Endothelial cell of umbilical vein (primary cell): Measurements from ENCODE around the gene FMN1. TPM values are rescaled to one million over a fixed set of nuclear protein-coding genes. Genes with fewer than 3 reads are reported as not detected.

ENCODE experiments used
- BruUV-seq: library from RNA; stranded (reverse); fragments of 400-500 nt; replicated peaks from 2 replicates; lab custom pipeline; 2021; lab: Mats Ljungman, UMichigan
- CTCF ChIA-PET: fragments of 300-600, 350-600 bp; sonication (Branson Sonifier 250); formaldehyde crosslinking; loops from one replicate; lab custom pipeline; 2021; ENCODE audit warnings: antibody characterized with exemption, inconsistent platforms; lab: Charles Lee
- POLR2A ChIA-PET: fragments of 300-600, 350-600 bp; sonication (Branson Sonifier 250); formaldehyde crosslinking; loops from one replicate; lab custom pipeline; 2021; ENCODE audit warnings: antibody characterized with exemption, inconsistent platforms; lab: Charles Lee
- DNase-seq: peaks from one replicate; pipeline ENCODE4 v3.0.0-alpha.2; 2011; ENCODE audit warnings: low read depth, low spot score
- FAIRE-seq: peaks from 2 replicates; lab custom pipeline; 2011; peaks lifted over from hg19 to GRCh38; lab: Jason Lieb, UNC
- H2AFZ ChIP-seq: 2 replicates; pipeline ENCODE4 v1.6.0; 2012; ENCODE audit warnings: low read depth, low read length, control low read depth, inconsistent platforms
- H3K27ac ChIP-seq: 2 replicates; pipeline ENCODE4 v1.5.1; 2011; ENCODE audit warnings: low read depth, mild to moderate bottlenecking, control low read depth, low read length, moderate library complexity; ENCODE audit not compliant: insufficient read depth
- H3K27me3 ChIP-seq, 2 experiments: 2 replicates each; pipeline versions ENCODE4 v1.6.0 to v1.6.1; 2011; ENCODE audit warnings: low read length in 2 of 2, mixed read lengths in 1 of 2; ENCODE audit not compliant: control insufficient read depth in 2 of 2, insufficient read depth in 2 of 2
- H3K36me3 ChIP-seq, 2 experiments: 2 replicates in 1 of 2; 3 replicates in 1 of 2; pipeline ENCODE4 v1.5.1; 2011; ENCODE audit warnings: low read length in 2 of 2, mild to moderate bottlenecking in 1 of 2, moderate library complexity in 1 of 2; ENCODE audit not compliant: control insufficient read depth in 2 of 2, insufficient read depth in 2 of 2; ENCODE audit errors: extremely low read depth in 1 of 2
- H3K4me1 ChIP-seq: 3 replicates; pipeline ENCODE4 v1.5.1; 2011; ENCODE audit warnings: mild to moderate bottlenecking, low read length; ENCODE audit not compliant: control insufficient read depth, insufficient read depth; ENCODE audit errors: extremely low read depth
- H3K4me2 ChIP-seq: 2 replicates; pipeline ENCODE4 v1.6.1; 2011; ENCODE audit warnings: low read length, control low read depth, mixed read lengths; ENCODE audit not compliant: insufficient read depth
- H3K4me3 ChIP-seq, 3 experiments: fragments of 200-600 bp in 1 of 3; sonication (generic), shearing (Covaris generic) in 1 of 3; replicated peaks in 1 of 3; 2 replicates each; pipeline ENCODE4 v1.5.1; 2011 to 2016; ENCODE audit warnings: control low read depth in 3 of 3, low read length in 3 of 3, mild to moderate bottlenecking in 2 of 3, inconsistent platforms in 1 of 3, low read depth in 1 of 3, moderate library complexity in 1 of 3; ENCODE audit not compliant: insufficient read depth in 1 of 3
- H3K79me2 ChIP-seq: 2 replicates; pipeline ENCODE4 v1.6.0; 2012; ENCODE audit warnings: low read length, inconsistent platforms; ENCODE audit not compliant: control insufficient read depth, insufficient read depth
- H3K9ac ChIP-seq: replicated peaks from 2 replicates; pipeline ENCODE3; 2011; ENCODE audit warnings: low read length, control low read depth; ENCODE audit not compliant: insufficient read depth; ENCODE audit errors: extremely low read depth
- H3K9me1 ChIP-seq: replicated peaks from 3 replicates; pipeline ENCODE4 v1.6.0; 2011; ENCODE audit warnings: mild to moderate bottlenecking, low read length; ENCODE audit not compliant: control insufficient read depth, insufficient read depth; ENCODE audit errors: extremely low read depth
- H3K9me3 ChIP-seq: replicated peaks from 2 replicates; pipeline ENCODE4 v1.5.1; 2012; ENCODE audit warnings: low read length, inconsistent platforms; ENCODE audit not compliant: control insufficient read depth, insufficient read depth
- H4K20me1 ChIP-seq: replicated peaks from 2 replicates; pipeline ENCODE3; 2011; ENCODE audit warnings: mild to moderate bottlenecking, low read length; ENCODE audit not compliant: control insufficient read depth, insufficient read depth; ENCODE audit errors: extremely low read depth
- CTCF ChIP-seq, 2 donors: IDR thresholded peaks; 1 replicate in 1 of 2; 2 replicates in 1 of 2; pipeline ENCODE4 v1.5.1; 2011; ENCODE audit warnings: low read length in 2 of 2, mild to moderate bottlenecking in 2 of 2, moderate library complexity in 2 of 2, control low read depth in 1 of 2, inconsistent platforms in 1 of 2, low read depth in 1 of 2; ENCODE audit not compliant: insufficient read depth in 1 of 2; ENCODE audit errors: extremely low read depth in 1 of 2
- EZH2 ChIP-seq: IDR thresholded peaks from 2 replicates; pipeline ENCODE4 v1.6.1; 2012; ENCODE audit warnings: borderline replicate concordance, low read depth, mild to moderate bottlenecking, moderate library complexity, low read length, inconsistent platforms; ENCODE audit not compliant: severe bottlenecking
- FOS ChIP-seq: IDR thresholded peaks from 2 replicates; pipeline ENCODE4 v1.6.1; 2011; ENCODE audit warnings: mild to moderate bottlenecking, low read length, moderate library complexity, borderline replicate concordance; ENCODE audit not compliant: insufficient read depth
- GATA2 ChIP-seq: IDR thresholded peaks from 2 replicates; pipeline ENCODE4 v1.7.0; 2011; ENCODE audit warnings: low read depth, mild to moderate bottlenecking, moderate library complexity, mixed read lengths, low read length; ENCODE audit not compliant: insufficient read length, insufficient read depth
- JUN ChIP-seq: IDR thresholded peaks from 2 replicates; pipeline ENCODE4 v1.6.1; 2011; ENCODE audit warnings: borderline replicate concordance, low read depth; ENCODE audit not compliant: insufficient read length, insufficient read depth
- MYC ChIP-seq: IDR thresholded peaks from one replicate; pipeline ENCODE4 v1.6.1; 2011; ENCODE audit warnings: mild to moderate bottlenecking, low read depth, low read length
- POLR2A ChIP-seq: IDR thresholded peaks from 2 replicates; pipeline ENCODE4 v1.6.1; 2012; ENCODE audit warnings: low read depth, mild to moderate bottlenecking, control low read depth, low read length
- POLR2AphosphoS5 ChIP-seq: IDR thresholded peaks from 2 replicates; pipeline ENCODE4 v1.6.1; 2012; ENCODE audit warnings: low read depth, mild to moderate bottlenecking, control low read depth, low read length, moderate library complexity; ENCODE audit not compliant: insufficient read depth
- dilution Hi-C: fragments of 300-500 bp; cut with MboI; formaldehyde crosslinking; loops from one replicate; pipeline ENCODE4 v1.15.0; 2019; ENCODE audit warnings: low sequenced_read_pairs; ENCODE audit not compliant: extremely low pct_ligation_motif_present
- intact Hi-C: fragments of 100-400 bp; cut with micrococcal nuclease; formaldehyde crosslinking; loops from one replicate; pipeline ENCODE4 v1.10.0; 2022
- polyA plus RNA-seq, 4 experiments: library from polyadenylated mRNA; depleted of rRNA in 3 of 4; stranded (reverse) in 3 of 4; unstranded in 1 of 4; fragments of >200 nt; gene quantifications; 2 replicates each; pipeline versions ENCODE4 v1.2.1 to v1.2.3, GENCODE V29; 2011 to 2012; ENCODE audit warnings: missing spikeins in 1 of 4
- total RNA-seq: library from RNA; stranded (reverse); gene quantifications from 2 replicates; pipeline ENCODE4 v1.2.3, GENCODE V29; 2021
- TF ChIP-seq, protein P1 (sequence below): IDR thresholded peaks from 2 replicates; pipeline ENCODE4 v1.6.1; 2011; ENCODE audit not compliant: insufficient read depth, insufficient read length

The FMN1 gene
- total and polyA plus RNA-seq, 2 donors (not counting 3 experiments of a cell fraction or from before 2014, with no cell fraction given) = 0.01 to 0.29 TPM

GRCh38 chr15:33059184-33059583 lies 135.3 kb downstream of the FMN1 start:
- Histone ChIP-seq H3K4me1 (no peaks in the 10 kb centered on the region), H4K20me1 (no peaks in the 10 kb centered on the region), H3K27me3 (no peaks in the 10 kb centered on the region), H3K79me2 (no peaks in the 10 kb centered on the region), H3K36me3 (no peaks in the 10 kb centered on the region), H3K9me3 (no peaks in the 10 kb centered on the region), H3K9ac (no peak overlapping the region), H3K4me2 (no peak overlapping the region), H2AFZ (no peak overlapping the region), H3K4me3 (no peak overlapping the region), H3K27ac (no peak overlapping the region), H3K9me1 (no peaks in the 10 kb centered on the region)
- ChIA-PET POLR2A (no interaction called here), CTCF (interaction anchor here (1.5 kb wide), 1 partner anchor 73 kb away, joined by 4 read pairs; no protein-coding TSS in a partner anchor)
- dilution Hi-C loops (no loop called here), intact Hi-C loops (no loop called here)
- FAIRE-seq = no peak
- peak; percentile 7 for DNase-seq
- no TSS peak for BruUV-seq
- no peak for TF ChIP-seq GATA2
- no peak for TF ChIP-seq POLR2A
- no peak for TF ChIP-seq FOS
- no peak for TF ChIP-seq MYC
- TF ChIP-seq POLR2AphosphoS5 = no peak
- no peak for TF ChIP-seq CTCF (IDR thresholded peaks at IDR 0.05; ENCODE audit: extremely low read depth in 1 of 2, insufficient read depth in 1 of 2, low read depth in 1 of 2, low read length in 2 of 2)
- no peak for TF ChIP-seq EZH2
- TF ChIP-seq, protein P1, sequence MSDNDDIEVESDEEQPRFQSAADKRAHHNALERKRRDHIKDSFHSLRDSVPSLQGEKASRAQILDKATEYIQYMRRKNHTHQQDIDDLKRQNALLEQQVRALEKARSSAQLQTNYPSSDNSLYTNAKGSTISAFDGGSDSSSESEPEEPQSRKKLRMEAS = no peak
- no peak for TF ChIP-seq JUN
